HEK293 (cell line): ENCODE measurements around the gene TOM1L2.

Experiments
- CTCF ChIA-PET: fragments of 350-600 bp; formaldehyde crosslinking; extraction: SDS; loops from one replicate; lab custom pipeline; 2021; ENCODE audit warnings: antibody characterized with exemption; lab: Yijun Ruan, JAX
- POLR2A ChIA-PET: fragments of 300-600 bp; formaldehyde crosslinking; extraction: SDS; loops from one replicate; lab custom pipeline; 2020; ENCODE audit warnings: antibody characterized with exemption, inconsistent platforms; lab: Yijun Ruan, JAX
- H3K27ac ChIP-seq: fragments of 200-500 bp; sonication (Bioruptor generic); 2 replicates; pipeline ENCODE4 v1.5.1; 2014; ENCODE audit warnings: low read depth, low read length, control low read depth, inconsistent platforms; ENCODE audit errors: extremely low read depth
- H3K36me3 ChIP-seq, 2 experiments: fragments of 200-500 bp in 1 of 2; sonication (Bioruptor generic) in 1 of 2; 1 replicate in 1 of 2; 2 replicates in 1 of 2; pipeline ENCODE4 v1.5.1; 2014 to 2017; ENCODE audit warnings: inconsistent platforms in 2 of 2, low read length in 2 of 2; ENCODE audit not compliant: control insufficient read depth in 2 of 2, insufficient read depth in 1 of 2
- H3K4me1 ChIP-seq: fragments of 200-500 bp; sonication (Bioruptor generic); 2 replicates; pipeline ENCODE4 v1.5.1; 2014; ENCODE audit warnings: mild to moderate bottlenecking, low read length, inconsistent platforms; ENCODE audit not compliant: control insufficient read depth, insufficient read depth
- H3K4me3 ChIP-seq: 2 replicates; pipeline ENCODE4 v1.5.1; 2011; ENCODE audit warnings: low read depth, mild to moderate bottlenecking, control low read depth, low read length, moderate library complexity
- H3K9me3 ChIP-seq: fragments of 200-500 bp; sonication (Bioruptor generic); 2 replicates; pipeline ENCODE4 v1.5.1; 2014; ENCODE audit warnings: low read depth, low read length, inconsistent platforms; ENCODE audit not compliant: control insufficient read depth, insufficient read depth
- OSR2 ChIP-seq: fragments of 450-650 bp; formaldehyde crosslinking; IDR thresholded peaks from 2 replicates; pipeline ENCODE4 v1.5.1; 2016; ENCODE audit warnings: missing biosample characterization, missing genetic modification characterization
- PRDM1 ChIP-seq: fragments of 450-650 bp; formaldehyde crosslinking; IDR thresholded peaks from 2 replicates; pipeline ENCODE4; 2016; ENCODE audit warnings: missing biosample characterization, missing genetic modification characterization
- SP7 ChIP-seq: fragments of 450-650 bp; formaldehyde crosslinking; IDR thresholded peaks from 2 replicates; pipeline ENCODE4 v1.5.1; 2016; ENCODE audit warnings: missing biosample characterization, missing genetic modification characterization
- ZFHX2 ChIP-seq: fragments of 450-650 bp; formaldehyde crosslinking; conservative IDR thresholded peaks from 2 replicates; pipeline ENCODE4 v1.5.1; 2016; ENCODE audit warnings: missing biosample characterization, missing genetic modification characterization
- ZFP3 ChIP-seq: fragments of 450-650 bp; formaldehyde crosslinking; IDR thresholded peaks from 2 replicates; pipeline ENCODE4 v1.5.1; 2016; ENCODE audit warnings: low read depth, missing biosample characterization, missing genetic modification characterization
- ZIC2 ChIP-seq: fragments of 450-650 bp; formaldehyde crosslinking; IDR thresholded peaks from 2 replicates; pipeline ENCODE4 v1.5.1; 2016; ENCODE audit warnings: missing biosample characterization, missing genetic modification characterization
- ZNF112 ChIP-seq: fragments of 450-650 bp; formaldehyde crosslinking; IDR thresholded peaks from 2 replicates; pipeline ENCODE4 v1.5.0; 2017; ENCODE audit warnings: missing biosample characterization, missing genetic modification characterization
- ZNF16 ChIP-seq: fragments of 450-650 bp; formaldehyde crosslinking; IDR thresholded peaks from 2 replicates; pipeline ENCODE4 v1.5.1; 2016; ENCODE audit warnings: low read depth, missing biosample characterization, missing genetic modification characterization
- ZNF311 ChIP-seq: fragments of 450-650 bp; formaldehyde crosslinking; IDR thresholded peaks from 2 replicates; pipeline ENCODE4 v1.5.1; 2017; ENCODE audit warnings: missing biosample characterization, missing genetic modification characterization, borderline replicate concordance
- ZNF404 ChIP-seq: fragments of 450-650 bp; formaldehyde crosslinking; IDR thresholded peaks from 2 replicates; pipeline ENCODE4 v1.5.1; 2017; ENCODE audit warnings: missing biosample characterization, missing genetic modification characterization
- ZNF621 ChIP-seq: fragments of 450-650 bp; formaldehyde crosslinking; IDR thresholded peaks from 2 replicates; pipeline ENCODE4 v1.5.1; 2017; ENCODE audit warnings: missing biosample characterization, missing genetic modification characterization
- ZNF654 ChIP-seq: fragments of 450-650 bp; formaldehyde crosslinking; IDR thresholded peaks from 2 replicates; pipeline ENCODE4 v1.5.1; 2016; ENCODE audit warnings: low read depth, missing biosample characterization, missing genetic modification characterization
- ZNF830 ChIP-seq: fragments of 450-650 bp; IDR thresholded peaks from 2 replicates; pipeline ENCODE4 v1.5.0; 2018; ENCODE audit warnings: missing biosample characterization, missing genetic modification characterization, low read depth, mild to moderate bottlenecking, moderate library complexity
- TF ChIP-seq, protein P1 (sequence below): fragments of 450-650 bp; formaldehyde crosslinking; IDR thresholded peaks from 2 replicates; pipeline ENCODE4 v1.5.0; 2017; ENCODE audit warnings: missing biosample characterization, missing genetic modification characterization, borderline replicate concordance
- TF ChIP-seq, protein P2 (sequence below): sonication (generic); formaldehyde crosslinking; IDR thresholded peaks from 2 replicates; pipeline ENCODE4 v1.8.1; 2022; ENCODE audit warnings: mild to moderate bottlenecking, moderate library complexity, missing genetic modification reagents
- TF ChIP-seq, protein P3 (sequence below): fragments of 450-650 bp; formaldehyde crosslinking; IDR thresholded peaks from 2 replicates; pipeline ENCODE4 v1.5.1; 2016; ENCODE audit warnings: missing biosample characterization, missing genetic modification characterization
- TF ChIP-seq, protein P4 (sequence below): fragments of 450-650 bp; formaldehyde crosslinking; IDR thresholded peaks from 2 replicates; pipeline ENCODE4 v1.5.1; 2017; ENCODE audit warnings: missing biosample characterization, missing genetic modification characterization
- TF ChIP-seq, protein P5 (sequence below): fragments of 450-650 bp; formaldehyde crosslinking; IDR thresholded peaks from 2 replicates; pipeline ENCODE4 v1.5.1; 2016; ENCODE audit warnings: missing biosample characterization, missing genetic modification characterization, low read depth

Gene TOM1L2

DNA sequence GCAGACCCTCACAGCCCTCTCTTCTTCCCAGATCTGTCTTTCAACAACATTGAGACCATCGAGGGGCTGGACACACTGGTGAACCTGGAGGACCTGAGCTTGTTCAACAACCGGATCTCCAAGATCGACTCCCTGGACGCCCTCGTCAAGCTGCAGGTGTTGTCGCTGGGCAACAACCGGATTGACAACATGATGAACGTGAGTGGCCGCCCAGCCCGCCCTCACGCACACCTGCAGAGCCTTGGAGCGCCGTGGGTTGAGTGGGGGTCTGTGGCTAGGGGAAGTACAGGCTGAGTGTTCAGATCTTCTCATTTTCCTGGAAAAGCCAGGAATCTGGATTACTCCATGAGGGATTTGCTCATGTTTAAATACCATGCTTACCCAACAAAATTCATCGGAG is 15.7 kb upstream of the TOM1L2 start (continued):
- TF ChIP-seq, protein P1, sequence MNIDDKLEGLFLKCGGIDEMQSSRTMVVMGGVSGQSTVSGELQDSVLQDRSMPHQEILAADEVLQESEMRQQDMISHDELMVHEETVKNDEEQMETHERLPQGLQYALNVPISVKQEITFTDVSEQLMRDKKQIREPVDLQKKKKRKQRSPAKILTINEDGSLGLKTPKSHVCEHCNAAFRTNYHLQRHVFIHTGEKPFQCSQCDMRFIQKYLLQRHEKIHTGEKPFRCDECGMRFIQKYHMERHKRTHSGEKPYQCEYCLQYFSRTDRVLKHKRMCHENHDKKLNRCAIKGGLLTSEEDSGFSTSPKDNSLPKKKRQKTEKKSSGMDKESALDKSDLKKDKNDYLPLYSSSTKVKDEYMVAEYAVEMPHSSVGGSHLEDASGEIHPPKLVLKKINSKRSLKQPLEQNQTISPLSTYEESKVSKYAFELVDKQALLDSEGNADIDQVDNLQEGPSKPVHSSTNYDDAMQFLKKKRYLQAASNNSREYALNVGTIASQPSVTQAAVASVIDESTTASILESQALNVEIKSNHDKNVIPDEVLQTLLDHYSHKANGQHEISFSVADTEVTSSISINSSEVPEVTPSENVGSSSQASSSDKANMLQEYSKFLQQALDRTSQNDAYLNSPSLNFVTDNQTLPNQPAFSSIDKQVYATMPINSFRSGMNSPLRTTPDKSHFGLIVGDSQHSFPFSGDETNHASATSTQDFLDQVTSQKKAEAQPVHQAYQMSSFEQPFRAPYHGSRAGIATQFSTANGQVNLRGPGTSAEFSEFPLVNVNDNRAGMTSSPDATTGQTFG (tag by site-specific recombination), result no peak
- TF ChIP-seq ZNF404 (no peak), ZFHX2 (tag by site-specific recombination) (no peak), ZNF16 (tag by site-specific recombination) (no peak), OSR2 (no peak), PRDM1 (tag by site-specific recombination) (no peak)
- TF ChIP-seq, protein P2, sequence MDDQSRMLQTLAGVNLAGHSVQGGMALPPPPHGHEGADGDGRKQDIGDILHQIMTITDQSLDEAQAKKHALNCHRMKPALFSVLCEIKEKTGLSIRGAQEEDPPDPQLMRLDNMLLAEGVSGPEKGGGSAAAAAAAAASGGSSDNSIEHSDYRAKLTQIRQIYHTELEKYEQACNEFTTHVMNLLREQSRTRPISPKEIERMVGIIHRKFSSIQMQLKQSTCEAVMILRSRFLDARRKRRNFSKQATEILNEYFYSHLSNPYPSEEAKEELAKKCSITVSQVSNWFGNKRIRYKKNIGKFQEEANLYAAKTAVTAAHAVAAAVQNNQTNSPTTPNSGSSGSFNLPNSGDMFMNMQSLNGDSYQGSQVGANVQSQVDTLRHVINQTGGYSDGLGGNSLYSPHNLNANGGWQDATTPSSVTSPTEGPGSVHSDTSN, result no peak

DNA sequence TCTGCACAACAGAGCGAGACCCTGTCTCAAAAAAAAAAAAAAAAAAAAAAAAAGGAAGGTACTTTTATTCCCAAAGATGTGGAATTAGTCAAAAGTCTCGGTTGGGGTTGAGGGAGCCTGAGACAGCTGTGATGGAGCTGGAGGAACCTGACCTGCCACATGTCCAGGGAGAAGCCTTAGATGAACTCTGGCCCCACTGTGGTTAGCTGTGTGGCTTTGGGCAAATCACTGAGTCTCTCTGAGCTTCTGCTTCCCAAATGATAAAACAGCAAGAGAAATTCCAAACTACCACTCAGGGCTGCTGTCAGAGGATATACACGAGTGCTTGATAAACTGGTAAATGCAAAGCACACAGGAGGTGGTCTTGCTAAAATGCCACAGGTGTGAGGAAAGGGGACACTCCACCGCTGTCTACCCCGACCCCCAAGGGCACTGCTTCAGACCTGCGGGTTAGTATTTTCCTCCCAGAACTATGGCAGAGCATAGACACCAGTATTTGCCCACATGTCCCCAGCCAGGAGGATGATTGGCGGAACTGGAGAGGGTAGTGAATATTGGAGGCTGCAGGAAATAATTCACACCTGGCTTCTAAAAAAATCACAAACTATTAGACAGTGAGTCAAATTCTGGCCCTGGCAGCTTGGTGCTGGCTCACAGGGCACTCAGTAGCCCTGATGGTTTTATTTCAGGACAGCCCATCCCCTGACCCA is 15.1 kb upstream of the TOM1L2 start:
- no peak for TF ChIP-seq ZNF830 (tag by site-specific recombination)
- TF ChIP-seq, protein P3, sequence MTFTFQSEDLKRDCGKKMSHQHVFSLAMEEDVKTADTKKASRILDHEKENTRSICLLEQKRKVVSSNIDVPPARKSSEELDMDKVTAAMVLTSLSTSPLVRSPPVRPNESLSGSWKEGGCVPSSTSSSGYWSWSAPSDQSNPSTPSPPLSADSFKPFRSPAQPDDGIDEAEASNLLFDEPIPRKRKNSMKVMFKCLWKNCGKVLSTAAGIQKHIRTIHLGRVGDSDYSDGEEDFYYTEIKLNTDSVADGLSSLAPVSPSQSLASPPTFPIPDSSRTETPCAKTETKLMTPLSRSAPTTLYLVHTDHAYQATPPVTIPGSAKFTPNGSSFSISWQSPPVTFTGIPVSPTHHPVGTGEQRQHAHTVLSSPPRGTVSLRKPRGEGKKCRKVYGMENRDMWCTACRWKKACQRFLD (tag by site-specific recombination), result no peak
- TF ChIP-seq, protein P4, sequence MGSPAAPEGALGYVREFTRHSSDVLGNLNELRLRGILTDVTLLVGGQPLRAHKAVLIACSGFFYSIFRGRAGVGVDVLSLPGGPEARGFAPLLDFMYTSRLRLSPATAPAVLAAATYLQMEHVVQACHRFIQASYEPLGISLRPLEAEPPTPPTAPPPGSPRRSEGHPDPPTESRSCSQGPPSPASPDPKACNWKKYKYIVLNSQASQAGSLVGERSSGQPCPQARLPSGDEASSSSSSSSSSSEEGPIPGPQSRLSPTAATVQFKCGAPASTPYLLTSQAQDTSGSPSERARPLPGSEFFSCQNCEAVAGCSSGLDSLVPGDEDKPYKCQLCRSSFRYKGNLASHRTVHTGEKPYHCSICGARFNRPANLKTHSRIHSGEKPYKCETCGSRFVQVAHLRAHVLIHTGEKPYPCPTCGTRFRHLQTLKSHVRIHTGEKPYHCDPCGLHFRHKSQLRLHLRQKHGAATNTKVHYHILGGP (tag by site-specific recombination), result no peak
- TF ChIP-seq ZNF404, result no peak
- TF ChIP-seq, protein P5, sequence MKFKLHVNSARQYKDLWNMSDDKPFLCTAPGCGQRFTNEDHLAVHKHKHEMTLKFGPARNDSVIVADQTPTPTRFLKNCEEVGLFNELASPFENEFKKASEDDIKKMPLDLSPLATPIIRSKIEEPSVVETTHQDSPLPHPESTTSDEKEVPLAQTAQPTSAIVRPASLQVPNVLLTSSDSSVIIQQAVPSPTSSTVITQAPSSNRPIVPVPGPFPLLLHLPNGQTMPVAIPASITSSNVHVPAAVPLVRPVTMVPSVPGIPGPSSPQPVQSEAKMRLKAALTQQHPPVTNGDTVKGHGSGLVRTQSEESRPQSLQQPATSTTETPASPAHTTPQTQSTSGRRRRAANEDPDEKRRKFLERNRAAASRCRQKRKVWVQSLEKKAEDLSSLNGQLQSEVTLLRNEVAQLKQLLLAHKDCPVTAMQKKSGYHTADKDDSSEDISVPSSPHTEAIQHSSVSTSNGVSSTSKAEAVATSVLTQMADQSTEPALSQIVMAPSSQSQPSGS (tag by site-specific recombination), result no peak
- no peak for TF ChIP-seq OSR2
- TF ChIP-seq ZNF311 (tag by site-specific recombination), result no peak
- no peak for TF ChIP-seq ZNF621 (tag by site-specific recombination)
- TF ChIP-seq ZIC2 (tag by site-specific recombination), result no peak
- 0 out of 2 replicates have a peak overlapping the region, but pooled peaks have one; percentile 41 for H3K27ac ChIP-seq
- no peaks in the 10 kb centered on the region for H3K4me1 ChIP-seq
- H3K9me3 ChIP-seq, result no peaks in the 10 kb centered on the region
- H3K4me3 ChIP-seq, result no peak overlapping the region
- POLR2A ChIA-PET, result no interaction called here
- no peaks in the 10 kb centered on the region for H3K36me3 ChIP-seq
- CTCF ChIA-PET, result interaction anchor here (0.7 to 0.9 kb wide), 3 partner anchors 15 to 68 kb away, joined by 3 to 7 read pairs (median 3); partner anchors contain the start of gene TOM1L2

DNA sequence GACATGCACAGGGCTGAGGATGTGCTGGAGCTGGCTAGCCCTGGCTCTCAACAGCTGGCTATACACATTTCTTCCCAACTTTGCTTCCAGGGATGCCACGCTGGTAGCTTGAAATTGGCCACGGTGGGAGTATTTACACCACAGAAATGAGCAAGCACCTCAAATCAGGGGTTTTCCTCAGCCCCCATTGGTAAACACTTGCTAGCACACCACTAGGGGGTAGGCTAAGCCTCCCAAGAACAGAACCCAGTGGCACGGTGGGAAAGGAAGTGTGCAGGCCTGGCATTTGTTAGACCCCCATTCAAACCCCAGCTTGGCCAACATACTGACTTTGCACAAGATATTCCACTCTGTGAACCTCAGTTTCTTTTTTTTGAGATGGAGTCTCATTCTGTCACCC is 13.4 kb upstream of the TOM1L2 start:
- H3K9me3 ChIP-seq, result no peaks in the 10 kb centered on the region
- no peaks in the 10 kb centered on the region for H3K4me1 ChIP-seq
- TF ChIP-seq ZFP3 (tag by site-specific recombination), result no peak
- TF ChIP-seq ZNF112 (tag by site-specific recombination), result peak; percentile 86
- no peak for TF ChIP-seq SP7 (tag by site-specific recombination)
- peak; percentile 24; the same call in 1 of the 2 replicates for TF ChIP-seq ZNF654
- POLR2A ChIA-PET, result interaction anchor here (0.9 to 2.6 kb wide), 2 partner anchors 13 to 148 kb away, joined by 3 to 8 read pairs; partner anchors contain the start of genes DRC3 and TOM1L2
- H3K27ac ChIP-seq, result no peak overlapping the region
- H3K4me3 ChIP-seq, result no peak overlapping the region
- CTCF ChIA-PET, result interaction anchor here (0.7 to 3.4 kb wide), 8 partner anchors 9 to 95 kb away, joined by 3 to 10 read pairs (median 4); partner anchors contain the start of gene DRC3
- H3K36me3 ChIP-seq, result no peaks in the 10 kb centered on the region
